ENCODE data around the gene STC2.

The STC2 gene

DNA sequence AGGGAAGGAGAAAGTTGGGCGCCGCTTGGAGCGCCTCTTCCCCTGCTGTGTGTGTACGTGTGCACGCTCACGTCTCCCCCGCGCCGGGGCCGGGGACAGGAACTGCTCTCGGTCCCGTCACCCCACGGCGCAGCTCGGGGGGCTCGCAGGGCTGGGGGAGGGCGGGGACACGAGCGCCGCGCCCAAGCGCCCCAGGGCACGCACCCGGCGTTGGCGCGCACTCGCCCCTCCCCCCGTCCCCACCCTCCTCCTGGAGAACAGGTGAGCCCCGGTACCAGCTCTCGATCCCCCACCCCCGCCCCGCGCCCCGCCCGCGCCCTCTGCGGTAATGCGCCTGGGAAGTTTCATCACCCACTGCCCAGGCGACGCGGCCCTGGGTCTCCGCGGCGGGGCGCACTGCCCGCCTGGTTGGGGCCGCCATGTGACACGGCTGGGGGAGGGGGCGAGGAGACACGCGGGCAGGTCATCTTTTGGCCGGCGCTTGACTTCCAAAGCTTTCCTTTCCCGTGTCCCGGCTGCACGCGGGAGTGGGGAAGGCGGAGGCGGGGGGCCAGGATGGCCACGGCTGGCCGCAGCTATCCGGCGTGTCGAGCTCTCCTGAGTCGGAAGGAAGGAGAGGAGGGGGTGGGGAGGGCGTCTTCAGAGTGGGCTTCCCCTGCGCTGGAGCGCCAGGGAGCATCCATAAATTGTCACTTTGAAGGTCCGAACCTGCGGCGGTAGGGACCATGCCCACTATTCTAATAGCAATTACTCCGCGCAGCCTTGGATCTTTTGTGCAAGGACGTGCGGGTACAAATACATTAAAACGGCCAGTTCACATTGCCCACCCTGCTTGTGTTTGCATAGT lies 1.5 kb upstream of the STC2 start:
- DNase-seq (ENCODE audit: low spot score) = peak; percentile 82

DNA sequence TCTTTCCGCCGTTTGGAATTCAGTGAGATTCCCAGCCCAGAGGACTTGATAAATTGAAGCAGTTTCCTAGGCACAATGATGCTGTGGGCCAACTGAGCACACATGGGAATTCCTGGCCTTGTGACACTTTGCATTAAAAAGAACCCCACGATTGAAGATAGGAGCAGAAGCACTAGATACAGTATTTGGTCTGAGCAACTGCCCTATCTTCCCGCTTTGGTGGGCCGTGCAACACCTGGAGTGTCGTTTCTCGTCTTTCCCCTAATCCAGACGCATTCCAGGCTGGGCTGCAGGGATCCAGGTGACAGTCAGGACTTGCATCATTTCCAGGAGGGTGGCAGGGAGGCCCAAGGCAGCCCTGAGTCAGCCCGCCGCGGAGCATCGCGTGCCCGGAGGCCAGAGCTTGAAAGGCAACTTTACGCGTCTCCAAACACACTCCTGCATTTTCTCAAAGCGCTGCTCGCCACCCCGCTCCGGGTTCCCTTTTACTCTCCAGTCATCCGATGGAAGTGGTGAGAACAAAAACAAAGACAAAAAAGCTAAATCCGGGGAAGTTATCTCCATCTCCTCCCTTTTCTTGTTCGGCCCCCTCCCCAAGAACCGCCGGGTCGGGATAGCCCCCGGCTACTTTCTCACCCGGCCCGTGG lies 753 bp upstream of the STC2 start:
- peak; percentile 71 for DNase-seq (ENCODE audit: low spot score)

- peak; percentile 49 for DNase-seq (ENCODE audit: low spot score)
Observed at GRCh38 chr5:173327084-173327947, 898 bp downstream of the STC2 start.

- no peak for DNase-seq (ENCODE audit: low spot score)
Observed at GRCh38 chr5:173326501-173326960, 1.7 kb downstream of the STC2 start.

GRCh38 chr5:173325091-173325698 lies 3.0 kb downstream of the STC2 start:
- no peak for DNase-seq (ENCODE audit: low spot score)

- DNase-seq (ENCODE audit: low spot score) = no peak
Observed at GRCh38 chr5:173324115-173325001, 3.9 kb downstream of the STC2 start.

- DNase-seq (ENCODE audit: low spot score) = no peak
Observed at GRCh38 chr5:173323799-173324114, 4.5 kb downstream of the STC2 start.

GRCh38 chr5:173323106-173323798 lies 5.0 kb downstream of the STC2 start:
- DNase-seq (ENCODE audit: low spot score) = no peak

GRCh38 chr5:173321886-173322285 lies 6.3 kb downstream of the STC2 start:
- DNase-seq (ENCODE audit: low spot score) = no peak

GRCh38 chr5:173320259-173320658 lies 8.0 kb downstream of the STC2 start:
- no peak for DNase-seq (ENCODE audit: low spot score)

DNA sequence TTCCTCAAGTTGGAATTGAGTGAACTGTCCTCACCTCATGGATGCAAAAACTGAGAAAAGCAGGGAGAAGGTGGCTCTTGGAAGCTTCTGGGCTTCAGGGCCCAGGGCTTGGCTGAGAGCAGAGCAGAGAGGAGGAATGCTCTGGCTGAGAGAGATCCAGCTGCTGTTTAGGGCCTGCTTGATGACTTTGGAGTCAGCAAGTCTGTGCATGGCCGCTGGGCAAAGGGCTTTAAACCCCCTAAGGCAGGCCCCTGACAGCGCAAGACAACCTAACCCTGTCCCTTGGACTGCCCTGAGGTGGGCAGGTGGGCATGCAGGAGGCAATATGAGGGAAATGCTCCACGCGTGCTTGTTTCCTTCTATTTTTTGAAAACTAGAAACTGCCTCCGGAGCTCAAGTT lies 8.6 kb downstream of the STC2 start:
- DNase-seq (ENCODE audit: low spot score) = no peak

GRCh38 chr5:173318881-173319620 lies 9.2 kb downstream of the STC2 start:
- DNase-seq (ENCODE audit: low spot score) = no peak

- no peak for DNase-seq (ENCODE audit: low spot score)
Observed at GRCh38 chr5:173318330-173318729, 9.9 kb downstream of the STC2 start.

DNA sequence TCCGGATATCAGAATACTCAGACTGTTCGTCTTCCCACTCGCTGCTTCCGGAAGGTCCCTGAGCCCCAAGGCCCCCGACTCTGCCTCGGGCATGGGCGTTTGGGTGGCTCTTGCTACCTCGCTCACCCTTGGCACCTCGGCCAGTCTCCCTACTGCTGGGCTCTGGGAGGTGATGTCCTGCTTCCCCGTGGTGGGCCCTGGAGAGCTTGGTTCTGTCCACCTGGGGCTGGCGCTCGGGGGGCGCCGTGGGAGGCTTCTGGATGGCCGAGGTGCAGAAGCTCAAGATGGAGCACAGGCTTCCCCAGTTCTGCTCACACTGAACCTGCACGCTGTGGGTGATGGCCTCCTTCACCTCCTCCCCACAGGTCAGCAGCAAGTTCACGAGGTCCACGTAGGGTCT lies 10.4 kb downstream of the STC2 start:
- no peak for DNase-seq (ENCODE audit: low spot score)

DNA sequence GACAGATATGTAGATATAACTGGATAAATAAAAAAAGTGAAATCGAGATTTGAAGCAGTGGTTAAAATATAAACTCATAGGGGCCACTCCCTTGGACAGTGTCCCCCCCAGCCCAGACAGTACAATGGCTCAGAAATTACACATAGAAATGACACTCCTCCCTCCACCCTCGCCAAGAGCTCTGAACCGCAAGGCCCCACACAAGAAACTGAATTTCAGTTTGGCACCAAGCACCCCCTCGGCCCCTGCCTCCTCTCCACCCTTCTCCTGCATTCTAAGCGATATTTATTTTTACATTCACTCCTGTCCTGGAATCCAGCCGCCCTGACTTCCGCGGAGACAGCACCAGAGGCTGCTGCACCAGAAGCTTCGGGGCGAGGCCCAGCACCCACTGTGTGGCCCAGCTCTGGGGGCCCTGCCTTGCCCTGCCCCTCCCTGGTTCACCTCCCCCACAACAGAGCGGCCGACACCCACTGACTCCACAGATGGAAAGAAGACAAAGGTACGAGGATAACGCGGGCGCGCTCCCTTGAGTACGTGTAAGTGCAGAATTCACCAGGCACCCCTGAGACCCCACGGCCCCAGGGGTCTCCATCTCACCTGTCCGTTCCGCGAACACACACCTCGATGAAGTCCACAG lies 11.0 kb downstream of the STC2 start:
- DNase-seq (ENCODE audit: low spot score) = no peak

GRCh38 chr5:173316339-173317020 lies 11.7 kb downstream of the STC2 start:
- DNase-seq (ENCODE audit: low spot score) = no peak

DNA sequence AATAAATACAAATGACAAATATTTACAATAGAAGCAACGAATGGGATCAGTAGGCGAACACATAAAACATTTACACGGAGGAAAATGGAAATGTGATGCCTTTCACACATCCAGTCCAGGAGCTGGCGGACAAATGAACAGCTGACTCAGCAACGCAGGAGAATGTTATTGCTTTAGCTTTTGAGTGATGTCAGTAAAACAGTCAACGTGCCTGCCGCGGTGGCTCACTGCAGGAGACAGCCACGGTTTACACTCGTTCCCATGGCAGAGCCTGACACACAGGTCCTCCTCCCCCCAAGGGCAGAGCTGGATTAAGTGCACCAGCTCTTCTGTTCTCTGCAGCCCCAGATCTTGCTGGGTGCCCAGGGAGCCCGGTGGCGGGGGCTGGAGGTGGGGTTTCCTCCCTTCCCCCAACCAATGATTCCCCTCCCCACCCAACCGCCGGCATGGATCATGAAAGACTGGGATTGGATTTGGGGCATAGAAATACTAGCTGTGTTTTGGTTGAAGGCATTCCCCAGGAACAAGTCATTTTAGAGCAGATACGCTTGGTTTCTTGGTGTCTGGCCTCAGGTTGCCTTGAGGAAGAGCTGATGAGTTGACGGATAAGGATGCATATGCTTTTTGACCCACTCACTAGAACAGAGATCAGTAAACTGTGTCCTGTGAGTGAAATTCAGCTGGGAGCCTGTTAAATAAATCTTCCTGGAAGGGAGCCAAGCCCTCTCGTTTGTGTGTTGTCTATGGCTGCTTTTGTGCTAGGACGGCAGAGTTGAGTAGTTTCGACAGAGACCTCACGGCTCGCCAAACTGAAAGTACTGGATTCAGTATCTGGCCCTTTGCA lies 12.5 kb downstream of the STC2 start:
- no peak for DNase-seq (ENCODE audit: low spot score)

Data from HuH-7.5 (cell line).